T-helper 2 cell (primary cell): ENCODE measurements around the gene FGGY.

Experiments
- DNase-seq, 5 experiments: peaks; one replicate each; pipeline versions ENCODE4 v3.0.0 to v3.0.0-alpha.2; 2012 to 2022

Gene FGGY

DNA sequence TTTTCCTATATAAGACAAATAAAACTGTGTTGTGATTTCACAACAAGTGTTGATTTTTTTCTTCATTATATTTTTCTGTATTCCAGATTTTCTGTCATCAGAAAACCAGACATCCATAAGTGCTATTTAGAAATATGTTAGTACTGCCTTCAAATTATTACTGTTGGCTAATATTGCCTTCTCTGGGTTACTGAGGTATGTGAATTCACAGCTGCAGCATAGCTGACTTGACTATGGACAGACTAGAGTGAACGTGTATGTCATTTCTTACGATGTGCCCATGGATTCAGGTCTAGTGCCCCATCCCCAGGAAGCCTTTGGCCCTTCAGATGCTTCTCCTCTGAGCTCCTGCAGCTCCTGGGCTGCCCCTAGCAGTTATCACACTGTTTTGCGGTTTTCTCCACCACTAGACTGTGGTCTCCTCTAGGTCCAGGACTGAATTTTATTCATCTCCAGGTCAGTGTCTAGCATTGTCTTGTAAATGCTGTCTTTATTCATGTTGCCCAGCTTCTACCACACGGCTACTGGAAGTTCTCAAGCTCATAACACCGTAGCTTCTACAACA lies 118.5 kb downstream of the FGGY start:
- no peak for DNase-seq

- no peak for DNase-seq
Measured at GRCh38 chr1:59415881-59416280, 119.0 kb downstream of the FGGY start.

GRCh38 chr1:59417406-59417805 lies 120.5 kb downstream of the FGGY start:
- DNase-seq: no peak

- DNase-seq: no peak
Measured at GRCh38 chr1:59418363-59419144, 121.7 kb downstream of the FGGY start.

DNA sequence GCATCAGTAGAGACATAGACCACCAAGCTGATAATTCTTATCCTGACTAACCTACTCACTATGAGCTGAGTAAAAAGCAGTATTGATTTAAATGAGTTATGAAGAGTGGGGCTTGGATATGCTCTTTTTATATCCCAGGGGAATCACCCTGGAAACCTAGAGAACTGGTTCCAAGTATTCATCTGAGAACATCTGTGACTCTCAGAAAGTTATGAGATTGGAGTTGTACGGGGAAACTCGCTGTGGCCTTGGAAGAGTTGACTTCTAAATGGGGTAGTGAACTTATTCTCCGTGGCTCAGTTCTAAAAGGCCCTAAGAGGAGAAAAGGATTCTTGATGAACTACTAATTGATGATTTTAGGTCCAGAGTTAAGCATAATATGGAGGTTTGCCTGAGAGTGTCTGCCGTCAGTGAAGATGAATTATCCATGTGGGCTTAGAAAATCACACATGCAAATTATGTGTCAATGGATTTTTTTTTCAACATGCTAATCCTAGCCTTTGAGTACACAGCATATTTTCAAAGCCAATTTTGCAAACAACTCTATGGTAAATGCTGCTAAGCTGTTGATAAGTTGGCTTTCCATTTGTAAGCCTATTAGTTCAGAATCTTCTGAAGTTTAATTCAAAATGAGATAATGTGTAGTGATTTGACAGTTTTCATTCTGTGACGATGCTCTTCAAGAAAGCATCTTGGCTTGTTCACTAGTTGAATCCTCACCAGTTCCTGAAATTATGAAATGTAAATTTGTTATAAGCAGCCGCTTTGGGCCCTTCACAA lies 122.7 kb downstream of the FGGY start:
- no peak for DNase-seq

- no peak for DNase-seq
Measured at GRCh38 chr1:59421232-59421920, 124.5 kb downstream of the FGGY start.

DNA sequence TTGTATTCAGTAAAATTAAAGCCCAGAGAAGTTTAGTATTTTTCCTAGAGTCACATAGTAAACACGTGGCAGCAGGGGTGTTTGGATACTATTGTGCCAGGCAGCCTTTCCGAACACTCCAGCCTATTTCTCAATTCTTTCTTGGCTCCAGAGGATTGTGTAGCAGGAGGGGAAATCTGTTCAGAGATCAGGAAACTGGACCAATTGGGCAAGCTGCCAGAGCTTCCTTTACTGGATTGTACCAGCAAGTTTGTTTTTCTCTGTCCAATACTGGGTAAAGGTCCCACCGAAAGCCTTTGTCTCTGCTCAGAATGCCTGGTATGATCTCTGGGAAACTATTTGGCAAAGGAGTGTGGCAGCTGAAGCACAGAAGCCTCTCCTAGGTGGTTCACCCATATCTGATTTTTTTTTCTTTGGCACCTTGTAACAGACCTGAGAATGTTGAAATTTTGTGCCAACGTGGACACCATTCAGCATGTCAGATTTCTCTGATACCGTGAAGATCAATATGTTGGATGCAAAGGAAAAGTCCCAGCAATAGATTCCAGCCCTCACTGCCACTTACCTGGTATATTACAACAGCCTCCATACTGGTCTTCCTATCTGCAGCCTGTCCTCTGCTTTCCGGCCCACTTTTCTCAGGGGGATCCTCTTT lies 126.2 kb downstream of the FGGY start:
- no peak for DNase-seq

DNA sequence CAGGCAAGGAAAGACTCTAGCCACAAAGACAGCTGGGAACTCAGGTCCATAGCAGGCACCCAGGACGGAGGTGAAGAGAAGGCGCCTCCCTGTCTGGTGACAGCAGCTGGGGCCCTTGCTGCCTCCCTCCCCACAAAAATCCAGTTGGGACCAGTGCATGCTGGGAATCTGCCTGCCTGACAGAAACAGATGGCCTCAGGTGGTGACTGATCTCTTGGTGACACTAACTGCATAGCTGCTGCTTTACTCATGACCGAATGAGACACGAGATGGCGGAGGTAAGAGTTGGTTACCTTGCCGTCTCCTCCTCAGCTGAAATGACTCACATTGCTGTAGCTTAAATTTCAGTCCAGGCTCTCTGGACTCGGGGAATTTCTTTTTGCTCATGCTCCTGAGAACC lies 130.3 kb downstream of the FGGY start:
- no peak for DNase-seq

GRCh38 chr1:59427784-59428183 lies 130.9 kb downstream of the FGGY start:
- DNase-seq: no peak

DNA sequence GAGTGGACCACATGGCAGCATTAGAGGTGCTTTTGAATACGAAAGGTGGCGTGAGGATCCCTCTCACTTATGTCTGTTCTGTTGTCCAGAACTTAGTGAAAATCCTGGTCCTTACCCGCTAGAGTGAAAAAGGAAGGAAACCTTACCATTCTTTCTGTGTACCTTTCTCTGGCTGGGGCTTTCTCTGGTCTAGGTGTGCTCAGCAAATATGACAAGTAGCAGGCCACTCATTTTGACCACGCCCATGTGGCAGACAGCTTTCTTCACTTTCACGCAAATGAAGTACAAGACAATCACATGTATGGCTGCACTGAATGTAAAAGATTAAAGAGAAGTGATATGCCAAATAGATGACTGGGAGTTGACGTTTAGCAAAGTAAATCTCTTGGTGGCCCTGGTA lies 131.9 kb downstream of the FGGY start:
- no peak for DNase-seq

- no peak for DNase-seq
Measured at GRCh38 chr1:59429656-59430055, 132.8 kb downstream of the FGGY start.

- DNase-seq: no peak
Measured at GRCh38 chr1:59431566-59432294, 134.8 kb downstream of the FGGY start.

DNA sequence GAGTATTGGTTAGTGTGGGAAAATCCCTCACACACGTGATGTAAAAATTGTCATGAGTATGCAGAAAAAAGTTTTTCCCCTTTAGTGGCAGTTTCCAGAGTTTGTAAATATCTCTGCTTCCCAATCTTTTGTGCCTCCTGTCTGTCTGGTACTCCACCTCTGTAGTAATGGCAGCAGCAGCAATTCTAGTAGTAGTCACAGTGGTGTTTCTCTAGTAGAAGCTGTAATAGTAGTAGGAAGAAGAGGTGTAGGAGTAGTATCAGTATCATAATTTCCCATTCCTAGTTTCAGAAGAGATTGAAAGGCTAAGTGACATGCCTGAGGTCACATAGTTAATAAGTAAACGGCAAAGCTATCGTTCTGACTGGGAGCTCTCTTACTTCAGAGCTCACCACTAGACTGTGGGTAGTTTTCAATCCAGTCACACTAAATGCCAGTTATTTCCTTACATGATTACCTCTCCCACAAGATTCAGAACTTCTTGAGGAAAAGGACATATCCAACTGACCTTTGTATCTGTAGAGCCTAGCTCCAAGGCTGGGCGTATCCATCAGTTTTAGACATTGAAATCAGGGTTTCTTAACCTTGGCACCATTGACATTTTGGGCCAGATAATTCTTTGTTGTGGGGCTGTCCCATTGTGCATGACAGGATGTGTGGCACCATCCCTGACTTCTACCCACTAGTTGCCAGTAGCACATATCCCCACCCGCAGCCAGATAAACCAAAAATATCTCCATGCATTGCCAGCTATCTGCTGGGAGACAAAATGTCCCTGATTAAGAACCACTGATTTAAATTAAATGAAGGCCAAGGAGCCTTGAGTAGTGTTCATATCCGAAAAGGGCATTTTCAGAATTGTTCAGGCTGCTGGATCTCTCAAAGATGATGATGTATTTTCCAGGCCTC lies 135.9 kb downstream of the FGGY start:
- peak in 1 of 5 experiments; percentile 8 for DNase-seq

DNA sequence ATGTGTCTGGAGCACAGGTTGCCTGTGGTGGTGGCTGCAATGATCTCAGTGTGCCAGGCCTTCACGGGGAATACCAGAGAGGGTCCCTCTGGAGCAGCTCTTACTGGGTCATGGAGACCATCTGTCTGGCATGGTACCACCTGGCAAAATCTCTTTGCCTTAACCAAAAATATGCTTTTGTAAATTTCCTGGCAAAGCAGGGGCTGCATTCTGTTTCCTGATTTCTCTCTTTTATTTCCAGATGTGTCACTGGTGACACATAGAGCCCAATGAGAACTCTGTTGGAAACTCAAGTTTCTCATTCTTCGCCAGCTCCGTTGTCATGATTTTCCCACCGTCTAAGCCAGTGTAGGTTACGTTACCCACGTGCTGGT lies 136.5 kb downstream of the FGGY start:
- DNase-seq: no peak

DNA sequence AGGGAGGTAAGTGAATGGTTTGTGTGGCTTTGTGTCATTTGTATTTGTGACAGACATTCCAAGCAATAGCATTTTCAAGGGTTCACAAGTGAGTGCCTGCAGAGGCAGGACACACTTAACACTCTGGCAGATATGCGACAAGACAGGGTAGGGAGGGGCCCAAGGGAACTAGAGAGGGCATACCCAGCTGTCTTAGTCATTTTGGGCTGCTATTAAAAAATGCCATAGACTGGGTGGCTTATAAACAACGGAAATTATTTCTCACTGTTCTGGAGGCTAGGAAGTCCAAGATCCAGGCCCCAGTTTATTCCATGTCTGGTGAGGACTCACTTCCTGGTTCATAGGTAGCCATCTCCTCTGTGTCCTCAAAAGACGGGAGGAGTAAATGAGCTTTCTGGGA lies 137.4 kb downstream of the FGGY start:
- no peak for DNase-seq

DNA sequence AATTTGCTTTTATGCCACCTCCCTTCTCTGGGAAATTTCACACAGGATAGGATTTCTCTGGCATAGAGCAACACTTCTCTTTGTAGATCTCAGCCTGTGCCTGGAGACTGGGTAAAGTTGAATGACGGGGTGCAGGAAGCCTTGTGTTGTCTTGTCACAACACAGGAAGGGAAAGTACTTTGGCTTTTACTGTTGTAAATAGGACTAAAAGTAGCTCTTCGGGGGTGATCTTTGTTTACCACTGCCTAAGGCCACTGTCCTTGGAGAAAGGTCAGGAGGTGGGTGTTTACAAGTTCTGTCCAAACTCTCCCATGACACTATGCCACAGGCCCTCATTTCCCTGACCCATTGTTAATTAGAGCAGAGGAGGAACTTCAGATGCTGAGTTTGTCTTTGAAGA lies 139.7 kb downstream of the FGGY start:
- no peak for DNase-seq

- no peak for DNase-seq
Measured at GRCh38 chr1:59438058-59438560, 141.2 kb downstream of the FGGY start.

- DNase-seq: no peak
Measured at GRCh38 chr1:59442492-59442891, 145.6 kb downstream of the FGGY start.

GRCh38 chr1:59443310-59443709 lies 146.4 kb downstream of the FGGY start:
- DNase-seq: no peak

- no peak for DNase-seq
Measured at GRCh38 chr1:59444520-59444919, 147.6 kb downstream of the FGGY start.

- no peak for DNase-seq
Measured at GRCh38 chr1:59445040-59445439, 148.1 kb downstream of the FGGY start.
